HG02852 (cell line): ENCODE results near the gene ZNF860.
A peak's percentile ranks its signal among the peaks of the same experiment; 100 is the strongest.
"Not testable (repeated sequence)": the region's sequence is repeated elsewhere in the genome, so short reads cannot be mapped to it uniquely, and the experiment has no call there.

Experiments
- ATAC-seq: cut with Tn5 transposase; IDR thresholded peaks from one replicate; pipeline ENCODE4 v1.9.1; 2021; ENCODE audit warnings: mild to moderate bottlenecking, moderate library complexity; ENCODE audit not compliant: unreplicated experiment

Gene ZNF860

DNA sequence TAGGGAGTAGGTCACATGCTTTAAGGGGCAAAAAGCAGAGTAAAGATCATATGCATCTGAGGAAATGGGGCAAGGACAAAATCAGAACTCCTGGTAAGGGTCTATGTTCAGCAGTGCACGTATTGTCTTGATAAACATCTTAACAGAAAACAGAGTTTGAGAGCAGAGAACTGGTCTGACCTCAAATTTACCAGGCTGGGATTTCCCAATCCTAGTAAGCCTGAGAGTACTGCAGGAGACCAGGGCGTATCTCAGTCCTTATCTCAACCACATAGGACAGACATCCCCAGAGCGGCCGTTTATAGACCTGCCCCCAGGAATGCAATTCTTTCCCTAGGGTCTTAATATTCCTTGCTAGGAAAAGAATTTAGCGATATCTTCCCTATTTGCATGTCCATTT lies 13.5 kb downstream of the ZNF860 start:
- not testable (repeated sequence) for ATAC-seq

DNA sequence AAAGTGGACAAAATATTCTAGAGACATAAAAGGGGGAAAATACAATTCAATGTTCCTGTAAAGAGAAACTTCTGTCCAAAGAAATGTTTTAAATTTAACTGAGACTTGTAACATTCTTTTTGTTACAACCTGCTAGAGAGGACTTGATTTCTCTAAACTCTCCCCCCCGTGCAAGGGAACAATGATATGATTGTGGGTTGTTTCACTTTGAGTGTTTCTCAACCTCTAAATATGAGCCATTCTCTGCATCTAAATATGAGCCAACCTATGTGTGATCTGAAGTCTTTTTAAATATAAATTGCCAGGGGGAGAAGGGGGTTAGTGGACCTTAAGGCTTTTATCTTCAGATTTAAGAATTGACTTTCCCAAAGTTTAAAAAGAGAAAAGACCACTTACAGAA lies 14.6 kb downstream of the ZNF860 start:
- peak; percentile 77 for ATAC-seq

DNA sequence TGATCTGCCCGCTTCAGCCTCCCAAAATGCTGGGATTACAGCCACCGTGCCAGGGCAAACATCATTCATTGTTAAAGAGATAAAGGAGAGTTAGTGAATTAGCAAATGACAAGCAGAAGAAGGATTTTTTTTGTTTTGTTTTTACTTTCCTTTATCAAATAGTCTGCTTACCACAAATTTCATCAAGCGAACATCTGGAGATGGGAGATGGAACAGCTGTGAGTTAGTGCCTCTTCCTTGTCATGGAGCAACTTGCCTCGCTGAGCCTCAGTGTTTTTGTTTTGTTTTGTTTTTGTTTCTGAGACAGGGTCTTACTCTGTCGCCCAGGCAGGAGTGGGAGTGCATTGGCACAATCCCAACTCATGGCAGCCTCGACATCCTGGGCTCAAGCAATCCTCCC lies 15.9 kb downstream of the ZNF860 start:
- no peak for ATAC-seq

DNA sequence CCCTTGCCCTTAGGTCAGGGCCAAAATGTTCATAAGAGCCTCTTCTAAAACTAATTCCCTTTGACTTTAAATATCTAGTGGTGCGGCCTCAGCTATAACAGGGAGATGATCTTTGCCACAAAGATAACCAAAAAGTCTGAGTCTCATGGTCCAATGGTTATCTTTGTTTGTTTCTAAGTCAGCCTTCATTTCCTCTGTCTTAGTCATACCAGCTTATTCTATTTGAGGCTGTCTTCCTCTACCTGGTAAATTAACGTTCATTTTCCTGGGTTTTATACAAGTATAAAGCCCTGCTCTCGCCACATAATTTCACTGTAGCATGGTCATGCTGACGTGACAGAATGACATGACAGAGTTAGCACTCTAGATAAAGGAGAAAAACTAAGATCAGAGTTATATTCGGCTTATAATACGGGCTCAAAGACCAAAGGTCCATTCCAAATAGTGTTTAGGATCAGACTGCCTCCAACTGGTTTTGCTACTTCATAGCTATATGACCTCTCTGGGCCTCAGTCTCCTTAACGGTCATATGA lies 18.4 kb downstream of the ZNF860 start:
- ATAC-seq = peak; percentile 75

DNA sequence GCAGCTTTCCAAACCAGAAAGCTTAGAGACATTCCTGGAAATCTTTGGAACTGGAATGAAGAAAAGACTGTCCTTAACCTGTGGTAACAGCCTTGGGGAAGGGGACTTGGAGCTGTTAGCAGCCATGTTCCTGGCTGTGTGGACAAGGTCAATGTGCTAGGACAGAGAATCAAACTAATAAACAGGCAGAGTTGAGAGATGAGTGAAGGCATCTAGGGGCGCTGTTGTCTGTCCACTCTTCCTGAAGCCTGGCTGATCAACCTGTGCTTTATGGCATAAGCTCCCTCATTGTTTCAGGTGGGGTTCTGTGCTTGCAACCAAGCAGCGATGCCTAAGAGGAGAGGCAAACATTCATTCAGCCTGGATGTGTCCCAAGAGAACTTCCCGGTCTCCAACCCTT lies 19.3 kb downstream of the ZNF860 start:
- no peak for ATAC-seq

DNA sequence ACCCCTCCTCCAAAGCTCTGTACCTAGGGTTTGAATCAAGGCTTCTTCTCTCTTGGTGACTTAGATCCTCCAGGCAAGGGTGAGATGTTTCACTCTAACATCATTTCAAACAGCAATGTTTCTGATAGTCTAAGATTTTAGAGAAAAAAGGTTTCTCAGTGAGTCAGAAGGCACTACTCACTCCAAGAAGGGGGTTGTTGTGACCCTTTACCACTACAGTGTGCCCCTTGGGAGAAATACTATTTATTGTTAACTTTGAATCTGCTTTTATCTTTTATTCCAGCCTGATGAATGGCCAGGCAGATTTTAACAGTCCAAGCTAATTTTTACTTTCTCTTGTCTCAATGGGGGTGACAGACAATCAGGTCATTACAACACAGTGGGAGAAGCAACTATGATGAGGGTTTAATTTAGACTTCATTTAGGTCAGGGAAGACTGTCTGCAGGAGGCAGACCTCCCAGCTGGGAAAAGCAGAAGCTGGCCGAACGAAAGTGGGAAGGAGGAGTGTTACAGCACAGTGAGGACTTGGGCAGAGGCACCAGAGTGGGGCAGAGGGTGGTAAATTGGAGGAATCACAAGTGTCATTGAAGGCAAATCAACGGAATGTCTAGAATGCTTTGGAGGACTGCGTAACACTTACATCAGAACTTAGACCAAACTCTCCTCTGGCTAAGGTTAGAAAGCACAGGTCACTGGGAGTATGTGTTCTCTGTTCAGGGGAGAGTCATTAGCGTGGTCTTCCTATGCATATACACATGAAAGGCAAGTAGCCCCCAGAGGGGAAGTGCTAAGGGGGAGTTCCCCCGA lies 21.2 kb downstream of the ZNF860 start:
- ATAC-seq = no peak

DNA sequence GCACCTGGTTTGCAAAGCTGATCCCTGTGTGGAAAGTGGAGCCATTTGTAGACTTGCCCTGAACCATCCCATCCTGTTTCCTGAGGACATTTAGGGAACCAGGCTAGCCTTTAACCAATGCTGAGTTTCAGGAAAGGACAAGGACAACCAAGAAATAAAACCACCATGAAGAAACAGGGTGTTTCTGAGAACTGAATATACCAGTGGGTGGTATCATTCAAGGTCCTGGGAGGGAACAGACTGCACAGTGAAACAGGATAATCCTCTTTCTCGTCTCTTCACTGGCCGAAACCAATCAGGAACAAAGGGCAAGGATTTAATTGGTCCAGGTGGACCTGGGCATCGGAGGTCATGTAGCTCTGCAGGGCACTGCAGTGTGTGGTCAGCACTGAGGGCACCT lies 21.8 kb downstream of the ZNF860 start:
- no peak for ATAC-seq

DNA sequence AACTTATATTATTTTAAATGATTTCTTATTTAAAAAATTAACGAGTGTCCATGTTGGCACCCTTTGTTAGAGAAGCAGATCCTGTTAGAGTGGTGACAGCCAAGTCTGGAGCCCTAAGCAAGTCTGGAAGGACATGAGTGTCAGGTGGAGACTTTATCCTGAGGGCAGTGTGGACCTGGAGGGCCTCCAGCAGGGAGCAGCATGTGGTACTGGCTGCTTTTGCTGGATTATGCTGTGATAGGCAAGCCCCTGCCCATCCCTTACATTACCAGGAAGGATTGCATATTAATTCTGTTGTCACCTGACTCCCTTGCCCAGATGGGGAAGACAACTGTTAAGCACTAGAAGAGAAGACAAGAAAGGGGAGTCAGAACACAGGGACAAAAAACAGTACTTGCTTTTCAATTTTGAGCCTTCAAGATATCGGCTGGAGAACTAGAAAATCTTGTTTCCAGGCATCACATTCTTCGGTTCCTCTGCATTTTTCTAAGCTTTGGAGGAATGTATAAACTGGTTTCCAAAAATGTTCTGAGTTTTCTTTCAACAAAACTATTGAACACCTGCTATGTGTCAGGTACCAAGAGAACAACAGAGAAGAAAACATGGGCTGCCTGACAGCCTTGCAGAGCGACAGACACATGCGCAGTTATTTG lies 22.7 kb downstream of the ZNF860 start:
- ATAC-seq = no peak

DNA sequence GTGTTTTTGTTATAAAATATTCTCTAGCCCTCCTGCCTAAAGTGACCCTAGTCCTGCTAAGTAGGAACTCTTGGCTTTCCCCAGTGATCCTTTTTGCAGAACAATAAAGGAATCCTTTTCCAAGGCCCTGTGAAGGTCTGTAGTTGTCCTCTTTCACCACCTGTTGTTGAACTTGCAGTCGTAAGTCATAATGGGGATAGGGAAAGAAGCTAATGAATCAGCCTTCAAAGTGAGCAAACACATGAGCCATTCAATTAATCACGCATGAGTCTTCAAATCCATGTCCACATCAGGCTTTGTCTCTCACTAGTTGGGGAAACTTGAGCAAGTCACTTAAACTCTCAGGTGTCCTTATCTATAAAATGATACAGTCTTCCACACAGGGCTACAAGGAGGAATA lies 27.6 kb downstream of the ZNF860 start:
- no peak for ATAC-seq

DNA sequence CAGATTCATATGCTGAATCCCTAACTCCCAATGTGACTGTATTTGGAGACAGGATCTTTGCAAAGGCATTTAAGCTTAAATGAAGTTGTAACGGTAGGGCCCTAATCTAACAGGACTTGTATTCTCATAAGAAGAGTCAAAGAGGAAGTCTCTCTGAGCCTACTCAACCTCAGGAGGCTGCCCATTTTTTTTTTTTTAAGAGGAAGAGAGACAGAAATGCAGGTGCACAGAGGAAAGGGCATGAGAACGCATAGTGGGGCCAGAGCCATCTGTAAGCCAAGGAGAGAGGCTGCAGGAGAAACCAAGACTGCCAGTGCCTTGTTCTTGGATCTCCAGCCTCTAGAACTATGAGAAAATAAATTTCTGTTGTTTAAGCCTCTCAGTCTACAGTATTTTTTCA lies 28.4 kb downstream of the ZNF860 start:
- ATAC-seq = no peak

DNA sequence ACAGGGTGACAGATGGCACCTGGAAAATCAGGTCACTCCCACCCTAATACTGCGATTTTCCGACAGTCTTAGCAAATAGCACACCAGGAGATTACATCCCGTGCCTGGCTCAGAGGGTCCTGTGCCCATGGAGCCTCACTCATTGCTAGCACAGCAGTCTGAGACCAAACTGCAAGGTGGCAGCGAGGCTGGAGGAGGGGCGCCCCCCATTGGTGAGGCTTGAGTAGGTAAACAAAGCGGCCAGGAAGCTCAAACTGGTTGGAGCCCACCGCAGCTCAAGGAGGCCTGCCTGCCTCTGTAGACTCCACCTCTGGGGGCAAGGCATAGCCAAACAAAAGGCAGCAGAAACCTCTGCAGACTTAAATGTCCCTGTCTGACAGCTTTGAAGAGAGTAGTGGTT lies 29.1 kb downstream of the ZNF860 start:
- ATAC-seq = not testable (repeated sequence)

DNA sequence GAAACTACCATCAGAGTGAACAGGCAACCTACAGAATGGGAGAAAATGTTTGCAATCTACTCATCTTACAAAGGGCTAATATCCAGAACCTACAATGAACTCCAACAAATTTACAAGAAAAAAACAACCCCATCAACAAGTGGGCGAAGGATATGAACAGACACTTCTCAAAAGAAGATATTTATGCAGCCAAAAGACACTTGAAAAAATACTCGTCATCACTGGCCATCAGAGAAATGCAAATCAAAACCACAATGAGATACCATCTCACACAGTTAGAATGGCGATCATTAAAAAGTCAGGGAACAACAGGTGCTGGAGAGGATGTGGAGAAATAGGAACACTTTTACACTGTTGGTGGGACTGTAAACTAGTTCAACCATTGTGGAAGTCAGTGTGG lies 34.1 kb downstream of the ZNF860 start:
- ATAC-seq = not testable (repeated sequence)

DNA sequence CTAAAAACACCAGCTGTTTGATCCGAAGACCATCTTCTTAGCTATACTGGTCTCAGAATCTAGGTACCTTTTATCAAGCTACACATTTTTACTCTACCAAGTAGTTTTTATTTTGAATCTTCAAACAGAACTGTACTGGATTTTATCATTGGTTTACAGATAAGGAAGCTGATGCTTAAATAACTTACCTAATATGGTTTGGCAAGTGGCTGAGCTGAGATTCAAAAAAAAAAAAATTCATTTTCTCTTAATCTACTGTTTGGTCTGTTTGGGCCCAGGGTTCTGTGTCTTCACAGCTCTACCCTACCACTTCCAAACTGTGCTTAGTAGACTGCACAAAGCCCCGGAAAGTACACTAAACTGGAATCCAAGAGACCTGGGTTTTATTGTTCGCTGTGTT lies 35.7 kb downstream of the ZNF860 start:
- no peak for ATAC-seq

DNA sequence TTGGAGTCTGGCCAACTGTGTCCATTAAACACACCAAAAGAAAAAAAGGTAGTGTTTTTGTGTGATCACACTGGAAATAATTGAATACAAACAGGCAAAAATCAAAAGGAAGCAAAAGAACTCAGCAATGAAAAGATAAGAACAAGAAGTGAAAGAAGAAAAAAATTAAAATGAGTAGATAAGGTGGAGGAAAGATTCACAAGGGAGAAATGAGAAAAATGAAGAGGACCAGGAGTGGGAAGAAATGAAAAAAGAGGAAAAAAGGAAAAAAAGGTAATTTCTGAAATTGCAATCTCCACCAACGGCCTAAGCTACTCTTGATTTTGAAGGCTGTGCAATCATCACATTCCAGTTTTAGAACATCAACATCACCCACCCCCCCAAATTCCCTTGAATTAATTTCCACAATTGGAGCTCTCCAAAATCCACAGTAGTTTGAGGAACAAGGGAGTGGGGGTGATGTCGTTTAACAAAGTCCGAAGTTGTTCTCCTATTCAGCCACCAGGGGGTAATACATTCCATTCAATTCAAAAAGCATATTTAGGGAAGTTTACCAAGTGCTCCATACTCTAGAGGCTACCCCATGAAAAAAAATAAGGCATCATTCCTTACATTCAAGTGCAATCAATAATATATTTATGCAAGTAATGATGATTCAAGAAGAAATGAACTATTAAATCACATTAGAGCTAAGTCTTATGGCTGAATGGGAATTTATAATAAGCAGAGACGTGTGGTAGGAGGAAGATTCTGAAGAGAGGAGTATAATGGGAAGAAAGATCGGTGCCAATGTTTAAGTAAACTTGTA lies 37.4 kb downstream of the ZNF860 start:
- no peak for ATAC-seq

DNA sequence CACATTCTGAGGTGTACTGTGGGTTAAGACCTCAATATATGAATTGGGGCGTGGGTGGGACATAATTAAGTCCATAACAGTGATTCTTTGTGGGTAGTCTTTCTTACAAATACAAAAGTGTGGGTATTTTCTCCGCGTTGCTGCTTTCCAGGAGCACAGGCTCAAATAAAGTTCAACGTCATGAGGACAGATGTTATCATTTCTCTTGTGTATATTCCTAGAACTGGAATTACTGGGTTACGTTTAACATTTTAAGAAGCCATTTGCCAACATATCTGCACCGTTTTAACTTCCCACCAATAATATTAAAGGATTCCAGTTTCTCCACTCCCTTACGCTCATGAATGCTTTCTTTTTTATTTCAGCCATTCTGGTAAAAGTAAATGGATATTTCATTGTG lies 39.6 kb downstream of the ZNF860 start:
- ATAC-seq = no peak

DNA sequence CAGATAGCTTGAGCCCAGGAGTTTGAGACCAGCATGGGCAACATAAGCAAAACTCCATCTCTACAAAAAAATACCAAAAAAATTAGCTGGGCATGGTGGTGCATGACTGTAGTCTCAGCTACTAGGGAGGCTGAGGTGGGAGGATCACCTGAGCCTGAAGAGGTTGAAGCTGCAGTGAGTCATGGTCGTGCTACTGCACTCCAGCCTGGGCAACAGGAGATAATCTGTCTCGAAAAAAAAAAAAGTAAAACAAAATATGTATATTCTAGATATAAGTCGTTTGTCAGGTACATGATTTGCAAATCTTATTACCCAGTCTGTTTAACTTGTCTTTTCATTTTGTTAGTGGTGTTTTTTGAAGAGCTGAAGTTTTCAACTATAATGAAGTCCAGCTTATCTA lies 40.2 kb downstream of the ZNF860 start:
- no peak for ATAC-seq

DNA sequence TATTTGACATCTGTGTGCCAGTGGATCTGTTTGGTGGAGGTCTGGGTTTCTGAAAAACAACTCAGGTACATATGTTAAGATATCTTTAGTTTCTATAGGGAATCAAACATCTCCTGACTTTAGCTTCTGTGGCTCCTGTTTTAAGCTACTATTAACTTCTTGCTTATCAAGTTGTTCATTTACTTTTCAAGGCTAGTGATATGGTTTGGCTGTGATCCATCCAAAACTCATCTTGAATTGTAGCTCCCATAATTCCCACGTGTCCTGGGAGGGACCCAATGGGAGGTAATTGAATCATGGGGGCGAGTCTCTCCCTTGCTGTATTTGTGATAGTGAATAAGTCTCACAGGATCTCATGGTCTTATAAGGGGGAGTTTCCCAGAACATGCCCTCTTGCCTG lies 41.4 kb downstream of the ZNF860 start:
- no peak for ATAC-seq

DNA sequence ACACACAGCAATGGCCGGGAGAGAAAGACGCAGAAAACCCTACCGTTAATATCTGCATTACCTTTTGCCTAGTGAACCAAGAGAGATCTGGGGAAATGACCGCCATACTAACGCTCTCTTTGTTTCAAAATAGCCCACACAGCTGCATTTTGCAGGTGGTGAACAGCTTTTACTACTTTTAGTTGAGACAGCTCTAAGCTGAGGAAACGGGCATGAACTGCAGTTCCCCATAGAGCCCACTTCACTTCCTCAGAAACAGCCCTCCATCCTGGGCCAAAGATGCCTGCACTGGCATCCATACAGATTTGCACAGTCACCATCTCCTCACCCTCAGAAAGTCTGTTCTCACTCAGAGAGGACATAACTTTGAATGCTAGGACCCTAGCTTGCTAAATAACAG lies 45.0 kb downstream of the ZNF860 start:
- ATAC-seq = no peak

DNA sequence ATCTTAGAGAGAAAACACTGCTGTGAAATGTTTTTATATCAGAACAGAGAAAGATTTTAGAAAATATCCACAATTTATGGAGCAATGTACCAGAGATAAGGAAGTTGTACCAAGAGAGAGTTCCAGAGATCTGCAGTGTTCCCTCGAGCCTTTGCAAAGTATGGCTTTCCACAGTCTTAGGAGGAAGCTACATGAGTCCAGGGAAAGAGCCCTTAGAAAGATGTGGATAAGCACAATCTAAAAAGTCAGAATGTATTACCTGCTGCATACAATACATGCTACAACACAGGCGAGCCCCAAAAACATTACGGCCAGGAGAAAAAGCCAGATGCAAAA lies 56.4 kb downstream of the ZNF860 start:
- no peak for ATAC-seq

DNA sequence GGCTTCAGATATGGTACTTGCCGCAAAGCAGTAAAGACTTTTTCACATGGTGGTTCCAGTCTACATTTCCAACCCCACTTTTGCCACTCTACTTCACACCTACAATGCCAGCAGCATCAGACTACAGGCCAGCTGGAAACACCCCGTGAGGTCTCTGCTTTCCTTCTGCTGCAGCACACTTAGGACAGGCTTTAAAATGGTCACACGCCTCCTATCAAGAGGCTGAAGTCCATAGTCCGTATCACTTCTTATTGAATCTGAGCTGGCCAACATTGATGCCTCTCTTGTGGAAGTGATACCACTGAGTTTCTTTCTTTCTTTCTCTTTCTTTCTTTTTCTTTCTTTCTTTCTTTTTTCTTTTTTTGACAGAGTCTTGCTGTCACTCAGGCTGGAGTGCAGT lies 59.8 kb downstream of the ZNF860 start:
- no peak for ATAC-seq
